GM19467 (cell line): Measurements from ENCODE around the gene GRM5.

Experiments used
- ATAC-seq: cut with Tn5 transposase; IDR thresholded peaks from one replicate; pipeline ENCODE4 v1.9.1; 2021; ENCODE audit warnings: mild to moderate bottlenecking, moderate library complexity; ENCODE audit not compliant: unreplicated experiment

GRM5 gene

GRCh38 chr11:88454881-88455280 is 610.9 kb downstream of the GRM5 start:
- no peak for ATAC-seq
